GM21381 (cell line): Measurements from ENCODE around the gene GPR87.

ENCODE experiments used
- ATAC-seq: cut with Tn5 transposase; IDR thresholded peaks from one replicate; pipeline ENCODE4 v1.9.1; 2021; ENCODE audit warnings: mild to moderate bottlenecking, moderate library complexity; ENCODE audit not compliant: unreplicated experiment

The GPR87 gene

GRCh38 chr3:151316267-151316991, at the start of gene GPR87:
GPR87 (minus strand) TSS chr3:151316820; CDS start chr3:151300100, 16,720 bp downstream.
- no peak for ATAC-seq

DNA sequence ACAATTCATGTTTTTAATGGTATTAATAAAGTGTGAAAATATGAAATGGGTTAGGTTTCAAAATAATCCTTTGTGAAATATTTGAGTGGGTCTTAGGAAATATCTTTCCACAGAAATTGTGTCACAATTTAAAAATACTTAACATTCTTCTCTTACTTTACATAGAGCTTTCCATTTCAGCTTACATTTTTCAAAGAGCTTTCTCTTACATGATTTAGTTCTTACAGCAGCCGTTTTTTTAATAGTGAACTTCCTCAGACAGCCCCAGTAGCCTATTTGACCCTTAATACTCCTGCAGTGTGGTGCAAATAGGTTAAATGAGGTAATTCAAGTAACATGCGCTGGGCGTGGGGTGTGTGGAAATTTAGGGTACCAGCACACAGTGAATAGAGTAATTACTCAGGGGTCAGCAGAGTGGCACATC, 46.1 kb upstream of the GPR87 start:
- ATAC-seq = no peak

- no peak for ATAC-seq
Measured at GRCh38 chr3:151357463-151357850, 40.8 kb upstream of the GPR87 start.

DNA sequence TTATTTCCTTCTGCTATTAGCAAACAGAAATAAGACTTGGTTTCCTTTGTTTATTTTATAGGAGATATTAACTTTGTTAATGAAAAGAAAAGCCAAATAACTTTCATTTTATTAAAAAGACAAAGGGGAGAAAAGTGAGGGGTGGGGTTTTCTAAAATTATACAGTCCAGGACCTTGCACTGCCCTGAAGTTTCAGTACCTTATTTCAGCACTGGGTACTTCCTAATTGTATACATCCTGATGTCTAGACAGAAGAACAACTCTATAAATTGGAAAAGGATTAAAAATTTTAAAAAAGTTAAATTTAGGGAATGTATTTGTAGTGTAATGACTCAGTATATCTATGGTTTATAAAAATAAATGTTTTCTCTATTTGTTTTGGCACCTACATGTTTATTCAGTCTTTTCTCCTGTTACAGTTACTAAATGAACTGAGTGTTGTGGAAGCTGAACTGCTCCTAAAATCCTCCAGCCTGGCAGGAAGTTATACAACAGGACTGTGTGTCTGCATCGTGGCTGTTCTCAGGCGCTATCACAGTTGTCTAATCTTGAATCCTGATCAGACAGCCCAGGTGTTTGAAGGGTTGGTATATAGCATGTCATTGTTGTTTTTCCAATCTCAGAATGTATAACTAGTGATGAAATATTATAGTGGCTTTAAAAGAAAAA, 40.3 kb upstream of the GPR87 start:
- no peak for ATAC-seq

DNA sequence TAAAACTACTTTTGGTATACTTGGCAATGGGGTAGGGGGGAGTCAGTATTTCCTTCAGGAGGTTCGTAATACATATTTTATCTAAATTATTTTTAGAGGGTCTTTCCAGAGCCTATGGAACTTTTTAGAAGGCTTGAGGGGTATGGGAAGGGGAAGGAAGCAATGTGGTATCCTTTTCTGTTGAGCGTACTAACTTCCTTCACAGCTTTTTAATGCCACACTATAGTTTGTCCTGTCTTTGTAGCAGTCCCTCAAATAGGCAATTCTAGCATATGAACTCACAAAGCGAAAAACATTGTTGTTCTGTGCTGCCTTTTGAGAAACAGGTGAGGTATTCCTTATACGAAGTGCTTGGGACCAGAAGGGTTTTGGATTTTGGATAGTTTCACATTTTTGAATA, 35.0 kb upstream of the GPR87 start:
- peak; percentile 23 for ATAC-seq

DNA sequence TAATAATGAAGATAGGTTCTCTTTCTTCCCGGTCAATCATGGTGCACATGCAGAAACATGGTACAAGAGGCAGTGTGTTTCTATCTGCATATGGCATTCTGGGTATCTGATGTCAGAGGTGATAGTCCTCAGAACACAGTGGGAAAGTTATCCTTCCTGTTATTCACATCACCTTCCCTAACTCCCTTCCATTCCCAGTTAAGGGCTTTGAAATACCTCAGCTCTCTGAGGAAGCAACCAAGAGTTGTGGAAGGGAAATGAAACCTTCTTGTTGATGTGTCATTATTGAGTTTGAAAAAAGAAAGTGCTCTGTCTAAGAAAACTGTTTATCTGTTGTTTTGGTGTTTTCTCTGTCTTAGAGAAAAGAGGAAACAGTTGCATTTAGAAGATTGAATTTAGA, 34.6 kb upstream of the GPR87 start:
- ATAC-seq = peak; percentile 69

GRCh38 chr3:151350656-151351055, 34.0 kb upstream of the GPR87 start:
- no peak for ATAC-seq

- ATAC-seq = no peak
Measured at GRCh38 chr3:151347432-151347831, 30.8 kb upstream of the GPR87 start.

- no peak for ATAC-seq
Measured at GRCh38 chr3:151346292-151346691, 29.7 kb upstream of the GPR87 start.

GRCh38 chr3:151345859-151346258, 29.2 kb upstream of the GPR87 start:
- ATAC-seq = no peak

DNA sequence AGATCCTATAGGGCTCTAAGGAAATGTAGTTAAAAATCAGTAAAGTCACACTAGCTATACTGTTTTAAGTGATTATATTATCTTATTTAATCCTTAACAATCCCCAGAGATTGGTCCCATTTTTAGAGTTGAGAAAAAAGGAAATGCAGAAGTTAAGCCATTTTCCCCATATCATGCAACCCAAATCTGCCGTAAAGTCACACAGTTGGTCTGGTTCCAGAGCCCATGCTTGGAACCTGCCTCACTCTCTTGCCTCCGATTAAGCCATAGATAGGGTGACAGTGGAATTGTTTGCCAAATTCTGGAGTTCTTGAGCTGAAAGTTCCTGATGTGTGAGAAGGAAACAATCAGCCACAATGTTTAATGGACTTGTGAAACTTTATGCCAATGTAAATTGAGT, 15.1 kb upstream of the GPR87 start:
- no peak for ATAC-seq

DNA sequence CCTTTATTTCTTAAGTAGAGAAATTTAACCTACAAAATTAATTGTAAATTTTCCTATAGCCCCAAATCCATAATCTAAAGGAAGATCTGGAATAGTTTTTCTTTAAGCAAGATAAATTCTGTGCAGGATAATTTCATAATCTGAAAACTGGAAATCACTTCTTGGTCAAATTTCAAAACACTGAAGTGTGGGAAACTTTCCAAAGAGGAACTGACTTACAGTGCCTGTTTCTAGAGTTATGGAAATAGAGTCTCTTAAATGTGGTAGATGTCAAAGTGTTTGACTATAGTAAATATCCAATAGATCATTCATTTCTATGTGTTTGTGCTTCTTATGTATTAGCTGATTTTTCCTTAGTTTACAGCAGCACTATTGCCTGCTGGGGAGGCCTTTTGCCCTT, 14.3 kb upstream of the GPR87 start:
- no peak for ATAC-seq

- no peak for ATAC-seq
Measured at GRCh38 chr3:151330379-151330778, 13.8 kb upstream of the GPR87 start.

DNA sequence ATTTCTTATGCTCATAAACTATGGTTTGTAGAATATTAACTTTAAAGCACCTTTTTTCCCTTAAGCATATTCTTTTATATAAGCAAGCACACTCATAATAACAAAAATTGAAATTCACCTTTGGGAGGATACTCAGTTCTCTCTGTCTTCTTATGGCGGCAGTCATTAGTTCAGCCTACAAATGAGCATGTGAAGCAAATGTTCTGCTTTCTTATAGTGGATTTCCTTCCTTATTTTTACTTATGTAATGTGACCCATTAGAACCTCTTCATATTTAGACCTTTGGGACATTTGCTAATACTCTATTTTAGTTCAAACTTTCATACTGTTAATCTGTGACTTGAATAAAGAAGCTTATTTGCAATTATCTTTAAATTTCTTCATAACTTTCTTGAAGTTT, 12.7 kb upstream of the GPR87 start, which contains the start of gene P2RY13:
Gene P2RY13 (minus strand): TSS at position 187 of the 400 bp plus-strand sequence. CDS start 21 bp downstream, at position 166.
- no peak for ATAC-seq

- ATAC-seq = no peak
Measured at GRCh38 chr3:151328298-151328995, 11.8 kb upstream of the GPR87 start.

DNA sequence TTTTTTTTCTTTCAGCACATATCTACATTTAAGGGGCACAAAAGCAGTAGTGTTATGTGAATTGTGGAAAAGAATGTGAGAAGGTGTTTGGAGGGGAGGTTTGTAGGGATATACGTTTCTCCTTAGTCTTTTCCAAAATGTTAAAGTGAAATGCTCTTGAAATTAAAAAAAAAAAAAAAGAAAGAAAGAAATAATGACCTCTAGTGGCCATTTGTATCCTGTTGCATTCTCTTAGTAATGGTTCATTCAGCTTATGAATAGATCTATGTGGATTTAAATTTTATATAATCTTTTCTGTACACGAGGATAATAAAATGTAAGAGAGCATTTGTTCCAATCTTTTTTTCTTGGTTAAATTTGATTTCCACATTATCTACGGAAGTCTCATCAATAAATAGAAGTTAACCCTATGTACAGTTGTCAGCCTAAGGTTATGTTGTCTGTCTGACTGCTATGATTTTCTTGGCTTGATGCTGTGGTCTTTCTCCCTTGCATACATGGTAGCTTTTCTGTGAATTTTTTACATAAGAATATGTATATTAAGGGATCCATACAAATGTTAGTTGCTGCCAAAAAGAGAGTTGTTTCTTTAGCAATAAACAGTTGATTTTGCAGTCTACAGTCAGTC, 11.1 kb upstream of the GPR87 start:
- no peak for ATAC-seq

- ATAC-seq = no peak
Measured at GRCh38 chr3:151322511-151322910, 5.9 kb upstream of the GPR87 start.

GRCh38 chr3:151321526-151321925, 4.9 kb upstream of the GPR87 start:
- ATAC-seq = no peak

DNA sequence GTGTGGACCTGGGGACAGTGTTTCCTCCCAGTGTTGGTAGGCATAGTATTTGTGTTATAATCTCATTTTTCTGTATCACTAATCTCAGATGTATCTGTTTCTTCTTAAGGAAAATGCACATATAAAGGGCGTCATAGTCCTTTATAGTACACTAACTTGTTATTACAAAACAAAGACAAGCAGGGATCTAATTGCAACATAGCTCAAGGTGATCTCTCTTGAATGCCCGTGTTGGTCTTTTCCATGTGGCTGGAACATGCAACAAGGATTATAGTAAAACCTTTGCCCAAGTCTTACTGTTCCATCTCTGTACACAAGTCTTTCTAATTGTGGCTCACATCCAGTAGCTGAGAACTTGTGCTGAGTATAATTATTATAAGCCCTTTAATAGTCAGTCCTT, 3.5 kb upstream of the GPR87 start:
- no peak for ATAC-seq

- no peak for ATAC-seq
Measured at GRCh38 chr3:151319628-151320027, 3.0 kb upstream of the GPR87 start.

DNA sequence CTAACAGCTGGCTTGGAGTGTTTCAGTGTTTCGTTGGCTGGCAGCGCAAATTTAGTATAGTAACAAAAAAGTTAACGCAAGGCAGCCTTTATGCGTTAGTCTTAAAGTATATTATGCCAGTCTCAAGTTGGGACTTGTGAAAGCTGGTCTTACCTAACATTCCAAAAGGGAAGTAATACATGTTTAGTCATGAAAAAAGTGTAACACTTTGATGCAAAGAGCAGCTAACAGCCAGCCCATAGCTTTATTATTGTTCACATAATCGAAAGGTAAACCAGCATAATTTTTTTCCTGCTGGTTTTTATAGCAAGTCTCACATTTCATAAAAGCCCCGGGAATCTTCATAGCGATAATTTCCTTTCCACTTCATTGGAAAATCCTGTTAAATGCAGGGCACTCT, 2.4 kb upstream of the GPR87 start:
- ATAC-seq = no peak
